ENCODE measurements around the gene MEIS2.

MEIS2 gene

GRCh38 chr15:37015451-37015850, 84.9 kb downstream of the MEIS2 start:
- H3K9ac ChIP-seq (ENCODE audit: low read depth, low read length): no peak overlapping the region
- H3K9me3 ChIP-seq (ENCODE audit: control insufficient read depth, insufficient read depth, low read length): no peaks in the 10 kb centered on the region
- no peak overlapping the region for H3K4me3 ChIP-seq (ENCODE audit: low read depth, low read length)
- H3K27me3 ChIP-seq (ENCODE audit: control insufficient read depth, insufficient read depth, low read length): no peaks in the 10 kb centered on the region
- no peak overlapping the region for H3K27ac ChIP-seq (ENCODE audit: low read depth, low read length)
- peaks cover 28% of the 10 kb centered on the region for H3K4me1 ChIP-seq (ENCODE audit: control insufficient read depth, insufficient read depth, low read length)
- H3K36me3 ChIP-seq (ENCODE audit: control insufficient read depth, insufficient read depth, low read length): no peaks in the 10 kb centered on the region

DNA sequence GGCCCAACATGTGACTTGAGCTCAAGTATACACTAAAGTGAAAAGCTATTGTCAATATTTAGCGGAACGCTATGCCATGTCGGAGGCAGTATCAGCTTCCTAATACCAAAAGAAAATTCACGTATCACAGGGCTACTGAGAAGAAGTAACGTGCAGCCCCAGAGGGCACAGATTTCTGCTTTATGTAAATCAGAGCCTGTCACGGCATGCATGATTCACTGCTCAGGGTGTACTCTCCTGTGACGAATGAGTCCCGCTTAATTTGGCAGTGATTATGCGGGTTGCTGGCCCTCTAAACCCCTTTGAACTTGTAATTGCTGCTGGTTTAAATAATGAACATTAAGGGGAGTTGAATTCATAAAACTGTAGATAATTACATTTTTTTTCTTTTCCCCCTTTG, 85.3 kb downstream of the MEIS2 start:
- H3K27ac ChIP-seq (ENCODE audit: low read depth, low read length): no peak overlapping the region
- no peak overlapping the region for H3K4me3 ChIP-seq (ENCODE audit: low read depth, low read length)
- H3K36me3 ChIP-seq (ENCODE audit: control insufficient read depth, insufficient read depth, low read length): no peaks in the 10 kb centered on the region
- H3K9me3 ChIP-seq (ENCODE audit: control insufficient read depth, insufficient read depth, low read length): no peaks in the 10 kb centered on the region
- H3K9ac ChIP-seq (ENCODE audit: low read depth, low read length): no peak overlapping the region
- peaks cover 26% of the 10 kb centered on the region for H3K4me1 ChIP-seq (ENCODE audit: control insufficient read depth, insufficient read depth, low read length)
- H3K27me3 ChIP-seq (ENCODE audit: control insufficient read depth, insufficient read depth, low read length): no peaks in the 10 kb centered on the region

DNA sequence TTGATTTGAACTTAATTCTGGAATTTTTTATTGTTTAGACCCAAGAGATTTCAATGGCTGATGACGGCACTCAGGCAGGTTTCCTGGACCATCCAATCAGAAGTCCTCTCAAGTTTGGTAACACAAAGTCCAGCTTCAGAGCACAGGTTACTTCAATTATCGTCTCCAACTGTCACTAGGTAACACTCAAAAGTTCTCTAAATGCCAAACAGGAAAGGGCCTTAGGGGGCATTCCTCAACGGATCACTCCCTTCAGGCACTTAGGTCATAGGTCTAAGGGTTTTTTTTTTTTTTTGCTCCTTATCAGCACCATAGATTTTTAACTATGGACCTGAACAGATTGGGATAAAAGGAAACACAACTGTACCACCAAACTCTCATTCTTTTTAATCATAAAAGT, 85.8 kb downstream of the MEIS2 start:
- Histone ChIP-seq H3K9me3 (ENCODE audit: control insufficient read depth, insufficient read depth, low read length) (no peaks in the 10 kb centered on the region), H3K36me3 (ENCODE audit: control insufficient read depth, insufficient read depth, low read length) (no peaks in the 10 kb centered on the region), H3K27me3 (ENCODE audit: control insufficient read depth, insufficient read depth, low read length) (no peaks in the 10 kb centered on the region), H3K9ac (ENCODE audit: low read depth, low read length) (no peak overlapping the region), H3K4me1 (ENCODE audit: control insufficient read depth, insufficient read depth, low read length) (peaks cover 22% of the 10 kb centered on the region), H3K27ac (ENCODE audit: low read depth, low read length) (no peak overlapping the region), H3K4me3 (ENCODE audit: low read depth, low read length) (no peak overlapping the region)

GRCh38 chr15:37014137-37014536, 86.2 kb downstream of the MEIS2 start:
- Histone ChIP-seq H3K9ac (ENCODE audit: low read depth, low read length) (no peak overlapping the region), H3K27me3 (ENCODE audit: control insufficient read depth, insufficient read depth, low read length) (no peaks in the 10 kb centered on the region), H3K4me3 (ENCODE audit: low read depth, low read length) (no peak overlapping the region), H3K36me3 (ENCODE audit: control insufficient read depth, insufficient read depth, low read length) (no peaks in the 10 kb centered on the region), H3K4me1 (ENCODE audit: control insufficient read depth, insufficient read depth, low read length) (peaks cover 22% of the 10 kb centered on the region), H3K27ac (ENCODE audit: low read depth, low read length) (no peak overlapping the region), H3K9me3 (ENCODE audit: control insufficient read depth, insufficient read depth, low read length) (no peaks in the 10 kb centered on the region)

- no peak overlapping the region for H3K4me3 ChIP-seq (ENCODE audit: low read depth, low read length)
- no peak overlapping the region for H3K27ac ChIP-seq (ENCODE audit: low read depth, low read length)
- H3K9me3 ChIP-seq (ENCODE audit: control insufficient read depth, insufficient read depth, low read length): no peaks in the 10 kb centered on the region
Observed at GRCh38 chr15:37010595-37010994, 89.8 kb downstream of the MEIS2 start.

GRCh38 chr15:37009288-37009687, 91.1 kb downstream of the MEIS2 start:
- Histone ChIP-seq H3K4me1 (ENCODE audit: control insufficient read depth, insufficient read depth, low read length) (peaks cover 4% of the 10 kb centered on the region; the same call in 1 of the 2 replicates), H3K9ac (ENCODE audit: low read depth, low read length) (no peak overlapping the region), H3K27me3 (ENCODE audit: control insufficient read depth, insufficient read depth, low read length) (no peaks in the 10 kb centered on the region), H3K4me3 (ENCODE audit: low read depth, low read length) (no peak overlapping the region), H3K9me3 (ENCODE audit: control insufficient read depth, insufficient read depth, low read length) (no peaks in the 10 kb centered on the region), H3K36me3 (ENCODE audit: control insufficient read depth, insufficient read depth, low read length) (no peaks in the 10 kb centered on the region), H3K27ac (ENCODE audit: low read depth, low read length) (no peak overlapping the region)

More at GRCh38 chr15:37010595-37010994, 89.8 kb downstream of the MEIS2 start:
- H3K27me3 ChIP-seq (ENCODE audit: control insufficient read depth, insufficient read depth, low read length): no peaks in the 10 kb centered on the region
- H3K36me3 ChIP-seq (ENCODE audit: control insufficient read depth, insufficient read depth, low read length): no peaks in the 10 kb centered on the region
- H3K4me1 ChIP-seq (ENCODE audit: control insufficient read depth, insufficient read depth, low read length): peaks cover 15% of the 10 kb centered on the region
- H3K9ac ChIP-seq (ENCODE audit: low read depth, low read length): no peak overlapping the region

GRCh38 chr15:37008205-37008604, 92.1 kb downstream of the MEIS2 start:
- no peak overlapping the region for H3K4me3 ChIP-seq (ENCODE audit: low read depth, low read length)
- H3K4me1 ChIP-seq (ENCODE audit: control insufficient read depth, insufficient read depth, low read length): no peaks in the 10 kb centered on the region
- H3K27me3 ChIP-seq (ENCODE audit: control insufficient read depth, insufficient read depth, low read length): no peaks in the 10 kb centered on the region
- no peaks in the 10 kb centered on the region for H3K9me3 ChIP-seq (ENCODE audit: control insufficient read depth, insufficient read depth, low read length)
- no peak overlapping the region for H3K9ac ChIP-seq (ENCODE audit: low read depth, low read length)
- H3K36me3 ChIP-seq (ENCODE audit: control insufficient read depth, insufficient read depth, low read length): no peaks in the 10 kb centered on the region
- no peak overlapping the region for H3K27ac ChIP-seq (ENCODE audit: low read depth, low read length)

DNA sequence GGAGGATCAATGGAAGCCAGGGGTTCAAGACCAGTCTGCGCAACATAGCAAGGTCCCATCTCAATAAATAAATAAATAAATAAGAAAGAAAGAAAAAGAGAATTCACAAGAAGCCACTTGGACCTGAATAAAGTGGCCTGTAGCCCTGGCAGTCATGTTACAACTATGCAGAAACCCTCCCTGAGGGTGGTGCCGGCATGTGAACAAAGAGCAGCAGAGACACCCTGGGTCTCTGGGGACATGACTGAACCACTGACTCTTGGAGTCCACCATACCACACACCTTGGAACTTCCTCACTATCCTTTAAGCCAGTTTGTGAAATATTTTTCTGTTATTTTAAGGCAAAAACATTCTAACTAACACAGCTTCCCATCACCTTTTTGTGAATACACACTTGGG, 93.0 kb downstream of the MEIS2 start:
- no peak overlapping the region for H3K27ac ChIP-seq (ENCODE audit: low read depth, low read length)
- H3K9me3 ChIP-seq (ENCODE audit: control insufficient read depth, insufficient read depth, low read length): no peaks in the 10 kb centered on the region
- H3K9ac ChIP-seq (ENCODE audit: low read depth, low read length): no peak overlapping the region
- H3K27me3 ChIP-seq (ENCODE audit: control insufficient read depth, insufficient read depth, low read length): no peaks in the 10 kb centered on the region
- H3K4me1 ChIP-seq (ENCODE audit: control insufficient read depth, insufficient read depth, low read length): peaks cover 2% of the 10 kb centered on the region; the same call in 1 of the 2 replicates
- H3K36me3 ChIP-seq (ENCODE audit: control insufficient read depth, insufficient read depth, low read length): no peaks in the 10 kb centered on the region
- H3K4me3 ChIP-seq (ENCODE audit: low read depth, low read length): no peak overlapping the region

- H3K9me3 ChIP-seq (ENCODE audit: control insufficient read depth, insufficient read depth, low read length): no peaks in the 10 kb centered on the region
- no peak overlapping the region for H3K4me3 ChIP-seq (ENCODE audit: low read depth, low read length)
- peaks cover 4% of the 10 kb centered on the region; the same call in 1 of the 2 replicates for H3K4me1 ChIP-seq (ENCODE audit: control insufficient read depth, insufficient read depth, low read length)
- H3K36me3 ChIP-seq (ENCODE audit: control insufficient read depth, insufficient read depth, low read length): no peaks in the 10 kb centered on the region
- no peaks in the 10 kb centered on the region for H3K27me3 ChIP-seq (ENCODE audit: control insufficient read depth, insufficient read depth, low read length)
- H3K9ac ChIP-seq (ENCODE audit: low read depth, low read length): no peak overlapping the region
- no peak overlapping the region for H3K27ac ChIP-seq (ENCODE audit: low read depth, low read length)
Observed at GRCh38 chr15:37004981-37005735, 95.2 kb downstream of the MEIS2 start.

DNA sequence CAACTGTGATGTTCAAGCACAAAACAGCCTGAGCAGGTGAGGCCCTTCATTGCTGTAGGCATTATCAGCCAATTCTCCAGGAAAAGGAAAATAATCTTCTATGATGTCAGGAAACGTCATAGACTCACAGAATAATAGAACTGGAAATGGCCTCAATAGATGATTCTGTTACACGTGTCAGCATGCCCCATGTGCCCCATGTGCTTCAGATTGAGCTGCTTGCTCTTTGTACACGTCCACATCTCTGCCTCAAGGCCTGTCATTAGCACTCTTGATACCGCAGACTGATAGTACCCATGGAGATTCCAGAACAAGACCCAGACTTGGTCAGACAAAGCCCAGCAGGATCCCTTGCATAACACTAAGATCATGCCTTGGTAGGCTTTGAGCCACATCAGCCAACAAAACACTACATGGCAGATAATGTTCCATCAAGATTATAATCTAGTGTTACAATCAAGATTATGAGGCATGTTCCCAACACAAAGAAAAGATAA, 95.9 kb downstream of the MEIS2 start:
- Histone ChIP-seq H3K9me3 (ENCODE audit: control insufficient read depth, insufficient read depth, low read length) (no peaks in the 10 kb centered on the region), H3K4me1 (ENCODE audit: control insufficient read depth, insufficient read depth, low read length) (peaks cover 4% of the 10 kb centered on the region; the same call in 1 of the 2 replicates), H3K36me3 (ENCODE audit: control insufficient read depth, insufficient read depth, low read length) (no peaks in the 10 kb centered on the region), H3K27ac (ENCODE audit: low read depth, low read length) (no peak overlapping the region), H3K9ac (ENCODE audit: low read depth, low read length) (no peak overlapping the region), H3K27me3 (ENCODE audit: control insufficient read depth, insufficient read depth, low read length) (no peaks in the 10 kb centered on the region), H3K4me3 (ENCODE audit: low read depth, low read length) (no peak overlapping the region)

DNA sequence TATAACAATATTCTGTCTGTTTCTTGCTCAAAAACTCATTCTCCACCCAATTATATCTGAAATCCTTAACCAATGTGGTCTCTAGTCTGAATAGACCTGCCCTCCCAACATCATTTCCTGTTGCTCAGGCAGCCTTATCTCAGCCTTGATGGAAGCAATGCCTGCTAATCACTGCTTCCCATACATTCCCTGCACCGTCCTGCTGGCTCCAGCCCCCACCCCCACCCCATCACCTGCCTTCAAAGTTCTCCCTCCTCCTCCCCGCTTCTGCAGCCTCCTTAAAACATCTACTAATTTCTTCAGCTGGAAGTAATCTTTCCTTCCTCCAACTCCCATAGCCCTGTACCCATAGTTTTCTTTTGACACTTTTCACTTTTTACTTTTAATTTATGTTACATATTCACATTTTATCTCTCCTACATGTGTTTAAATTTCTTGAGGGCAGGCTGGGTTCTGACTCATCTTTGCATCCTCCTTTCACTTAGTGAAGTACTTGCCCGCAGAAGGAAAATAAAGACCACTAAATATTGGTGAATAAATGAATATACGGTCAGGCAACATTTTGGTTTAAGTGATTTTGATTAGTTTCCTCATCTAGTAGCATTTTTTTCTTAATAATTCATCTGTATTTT, 98.2 kb downstream of the MEIS2 start:
- H3K36me3 ChIP-seq (ENCODE audit: control insufficient read depth, insufficient read depth, low read length): no peaks in the 10 kb centered on the region
- H3K27me3 ChIP-seq (ENCODE audit: control insufficient read depth, insufficient read depth, low read length): no peaks in the 10 kb centered on the region
- H3K9ac ChIP-seq (ENCODE audit: low read depth, low read length): no peak overlapping the region
- H3K27ac ChIP-seq (ENCODE audit: low read depth, low read length): no peak overlapping the region
- H3K4me3 ChIP-seq (ENCODE audit: low read depth, low read length): no peak overlapping the region
- peaks cover 4% of the 10 kb centered on the region; the same call in 1 of the 2 replicates for H3K4me1 ChIP-seq (ENCODE audit: control insufficient read depth, insufficient read depth, low read length)
- no peaks in the 10 kb centered on the region for H3K9me3 ChIP-seq (ENCODE audit: control insufficient read depth, insufficient read depth, low read length)
